Mucosa of stomach (tissue), 1 donor: ENCODE results near the gene GNAS.
"Not testable (repeated sequence)": the region's sequence is repeated elsewhere in the genome, so short reads cannot be mapped to it uniquely, and the experiment has no call there.

ENCODE experiments used
- H3K27me3 ChIP-seq: one replicate; pipeline ENCODE4 v1.7.0; 2013; ENCODE audit warnings: mild to moderate bottlenecking, low read length; ENCODE audit not compliant: control insufficient read depth, insufficient read depth
- H3K36me3 ChIP-seq: one replicate; pipeline ENCODE4 v1.7.0; 2013; ENCODE audit warnings: low read length; ENCODE audit not compliant: control insufficient read depth, insufficient read depth
- H3K4me1 ChIP-seq: one replicate; pipeline ENCODE4 v1.7.0; 2013; ENCODE audit warnings: mild to moderate bottlenecking, low read length; ENCODE audit not compliant: control insufficient read depth, insufficient read depth
- H3K4me3 ChIP-seq: one replicate; pipeline ENCODE4 v1.7.0; 2013; ENCODE audit warnings: low read length
- H3K9ac ChIP-seq: one replicate; pipeline ENCODE4 v1.7.0; 2013; ENCODE audit warnings: mild to moderate bottlenecking, low read length, moderate library complexity
- H3K9me3 ChIP-seq: one replicate; pipeline ENCODE4 v1.7.0; 2013; ENCODE audit warnings: mild to moderate bottlenecking, low read length, moderate library complexity; ENCODE audit not compliant: control insufficient read depth
- donor health status: Pancreatic carcinoma.

Gene GNAS

DNA sequence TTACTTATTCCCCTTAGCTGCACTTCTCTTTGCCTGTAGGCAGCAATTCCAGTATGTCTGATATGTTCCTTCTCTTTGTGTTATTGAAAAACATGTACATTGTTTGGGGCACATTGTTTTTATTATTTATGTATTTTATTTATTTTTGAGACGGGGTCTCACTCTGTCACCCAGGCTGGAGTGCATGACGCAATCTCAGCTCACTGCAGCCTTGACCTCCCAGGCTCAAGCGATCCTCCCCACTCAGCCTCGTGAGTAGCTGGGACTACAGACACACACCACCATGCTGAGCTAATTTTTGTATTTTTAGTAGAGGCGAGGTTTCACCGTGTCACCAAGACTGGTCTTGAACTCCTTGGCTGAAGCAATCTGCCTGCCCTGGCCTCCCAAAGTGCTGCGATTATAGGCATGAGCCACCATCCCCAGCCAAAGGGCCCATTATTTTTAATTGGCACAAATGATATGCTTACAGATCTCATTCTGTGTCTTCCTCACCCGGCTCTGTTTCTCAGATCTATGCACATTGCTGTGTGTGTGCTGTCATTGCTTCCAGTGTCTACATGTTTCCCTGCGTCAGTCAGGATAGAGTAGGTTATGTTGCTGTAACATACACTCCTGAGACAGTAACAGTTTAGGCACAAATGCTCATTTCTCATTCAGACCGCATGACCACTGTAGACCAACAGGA, 74.4 kb downstream of the GNAS start:
- Histone ChIP-seq H3K9me3 (no peaks in the 10 kb centered on the region), H3K27me3 (no peaks in the 10 kb centered on the region), H3K9ac (no peak overlapping the region), H3K4me3 (no peak overlapping the region), H3K36me3 (no peaks in the 10 kb centered on the region), H3K4me1 (no peaks in the 10 kb centered on the region)

GRCh38 chr20:58927490-58928061, 75.1 kb downstream of the GNAS start:
- H3K4me1 ChIP-seq, result no peaks in the 10 kb centered on the region
- no peaks in the 10 kb centered on the region for H3K27me3 ChIP-seq
- no peaks in the 10 kb centered on the region for H3K36me3 ChIP-seq
- H3K9ac ChIP-seq, result no peak overlapping the region
- H3K4me3 ChIP-seq, result no peak overlapping the region
- no peaks in the 10 kb centered on the region for H3K9me3 ChIP-seq

DNA sequence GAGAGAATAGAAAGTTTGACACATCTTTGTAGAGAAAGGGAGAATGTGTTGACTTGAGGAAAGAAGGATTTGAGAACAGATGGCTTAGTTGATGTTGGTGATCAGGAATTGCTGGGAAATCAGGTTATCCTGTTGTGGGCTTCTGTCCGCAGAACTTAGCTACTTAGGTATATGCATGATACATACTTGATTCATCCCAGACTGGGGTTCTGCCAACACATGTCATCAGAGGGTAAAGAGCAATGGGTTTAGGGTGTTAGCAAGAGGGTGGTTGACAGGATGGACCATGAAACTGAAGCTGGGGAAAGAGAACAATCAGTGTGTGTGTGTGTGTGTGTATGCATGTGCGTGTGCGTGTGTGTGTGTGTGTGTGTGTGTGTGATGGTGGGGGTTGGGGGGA, 78.0 kb downstream of the GNAS start:
- Histone ChIP-seq H3K4me3 (no peak overlapping the region), H3K4me1 (no peaks in the 10 kb centered on the region), H3K9me3 (no peaks in the 10 kb centered on the region), H3K9ac (no peak overlapping the region), H3K36me3 (no peaks in the 10 kb centered on the region), H3K27me3 (no peaks in the 10 kb centered on the region)

- H3K27me3 ChIP-seq, result no peaks in the 10 kb centered on the region
- H3K4me1 ChIP-seq, result no peaks in the 10 kb centered on the region
- no peak overlapping the region for H3K4me3 ChIP-seq
- H3K36me3 ChIP-seq, result no peaks in the 10 kb centered on the region
- no peak overlapping the region for H3K9ac ChIP-seq
- H3K9me3 ChIP-seq, result no peaks in the 10 kb centered on the region
Observed at GRCh38 chr20:58932170-58932569, 79.7 kb downstream of the GNAS start.

DNA sequence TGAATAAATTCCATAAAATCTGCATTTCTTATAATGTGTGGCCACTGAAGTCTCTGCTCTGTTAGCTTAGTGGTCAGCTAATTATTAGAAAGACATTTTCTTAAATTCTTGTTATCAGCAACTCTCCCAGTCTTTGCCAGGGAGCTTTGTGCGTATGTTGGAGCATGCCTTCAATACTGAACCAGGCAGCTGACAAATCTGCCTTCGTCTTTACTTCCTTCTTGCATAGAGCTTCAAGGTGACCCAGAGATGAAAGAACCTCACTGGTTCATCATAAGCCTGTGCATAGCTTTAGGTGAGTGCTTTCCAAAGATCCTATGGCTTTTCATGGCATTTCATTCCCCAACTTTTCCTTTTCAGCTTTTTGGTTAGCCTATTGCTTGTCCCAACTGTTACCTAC, 85.6 kb downstream of the GNAS start:
- Histone ChIP-seq H3K36me3 (no peaks in the 10 kb centered on the region), H3K4me3 (no peak overlapping the region), H3K9ac (no peak overlapping the region), H3K27me3 (peaks cover 7% of the 10 kb centered on the region), H3K4me1 (no peaks in the 10 kb centered on the region), H3K9me3 (no peaks in the 10 kb centered on the region)

DNA sequence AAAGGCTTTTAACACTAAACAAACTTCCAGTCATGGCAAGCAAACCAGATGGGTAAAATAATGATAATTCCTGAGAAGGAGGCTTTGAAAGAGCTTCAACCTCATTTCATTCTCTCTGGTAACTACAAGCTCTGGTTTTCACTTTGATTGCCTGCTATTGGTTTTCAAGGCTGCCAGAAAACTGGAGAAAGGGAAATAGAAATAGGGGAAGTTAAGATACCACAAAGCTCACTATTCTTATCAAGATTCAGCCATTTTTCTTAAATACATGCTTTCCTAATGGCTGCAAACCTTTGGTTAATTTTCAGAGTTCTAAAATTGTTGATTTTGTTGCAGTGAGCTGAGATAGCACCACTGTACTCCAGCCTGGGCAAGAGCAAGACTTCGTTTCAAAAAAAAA, 86.0 kb downstream of the GNAS start:
- H3K27me3 ChIP-seq, result peaks cover 7% of the 10 kb centered on the region
- H3K4me3 ChIP-seq, result no peak overlapping the region
- H3K4me1 ChIP-seq, result no peaks in the 10 kb centered on the region
- H3K9me3 ChIP-seq, result no peaks in the 10 kb centered on the region
- H3K9ac ChIP-seq, result no peak overlapping the region
- no peaks in the 10 kb centered on the region for H3K36me3 ChIP-seq

GRCh38 chr20:58941471-58941870, 89.0 kb downstream of the GNAS start:
- Histone ChIP-seq H3K4me1 (peaks cover 5% of the 10 kb centered on the region), H3K27me3 (peaks cover 7% of the 10 kb centered on the region), H3K4me3 (no peak overlapping the region), H3K9ac (no peak overlapping the region), H3K36me3 (no peaks in the 10 kb centered on the region), H3K9me3 (no peaks in the 10 kb centered on the region)

DNA sequence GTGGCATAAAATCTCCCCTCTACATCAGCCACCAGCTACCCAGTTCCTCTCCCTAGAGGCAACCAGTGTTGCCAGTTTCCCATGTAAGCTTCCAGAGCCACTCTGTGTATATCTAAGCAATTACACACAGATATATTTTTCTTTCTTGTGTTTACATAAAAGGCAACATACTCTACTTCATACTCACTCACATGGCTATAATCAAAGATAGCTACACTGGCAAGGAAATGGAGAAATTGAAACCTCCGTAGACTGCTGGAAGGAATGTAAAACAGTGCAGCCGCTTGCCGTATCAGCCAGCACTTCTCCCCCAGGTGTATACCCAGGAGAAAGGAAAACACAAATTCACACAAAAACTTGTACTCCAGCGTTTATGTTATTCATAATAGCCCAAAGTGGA, 90.0 kb downstream of the GNAS start:
- H3K9ac ChIP-seq, result no peak overlapping the region
- H3K36me3 ChIP-seq, result no peaks in the 10 kb centered on the region
- H3K27me3 ChIP-seq, result peaks cover 7% of the 10 kb centered on the region
- peaks cover 5% of the 10 kb centered on the region for H3K4me1 ChIP-seq
- no peaks in the 10 kb centered on the region for H3K9me3 ChIP-seq
- H3K4me3 ChIP-seq, result no peak overlapping the region

DNA sequence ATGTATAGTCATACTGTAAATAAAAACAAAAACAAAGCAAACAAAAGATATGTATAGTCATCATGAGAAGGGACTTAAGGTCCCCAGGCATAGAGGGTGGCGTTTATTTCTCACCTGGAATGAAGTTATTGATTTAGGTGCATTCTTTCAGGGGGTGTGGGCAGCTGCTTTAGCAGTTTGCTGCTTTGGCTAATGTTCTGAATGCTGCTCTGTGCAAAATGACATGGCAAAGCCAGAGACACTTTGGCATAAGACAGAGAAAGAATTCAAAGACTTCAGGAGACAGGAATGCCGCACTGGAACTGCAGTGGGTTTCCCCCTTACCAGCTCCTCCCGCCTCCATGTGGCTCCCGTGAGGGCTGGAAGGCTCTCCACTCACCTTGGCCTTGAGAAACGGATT, 92.1 kb downstream of the GNAS start:
- Histone ChIP-seq H3K36me3 (no peaks in the 10 kb centered on the region), H3K4me3 (no peak overlapping the region), H3K27me3 (no peaks in the 10 kb centered on the region), H3K9ac (no peak overlapping the region), H3K4me1 (peaks cover 5% of the 10 kb centered on the region), H3K9me3 (no peaks in the 10 kb centered on the region)

DNA sequence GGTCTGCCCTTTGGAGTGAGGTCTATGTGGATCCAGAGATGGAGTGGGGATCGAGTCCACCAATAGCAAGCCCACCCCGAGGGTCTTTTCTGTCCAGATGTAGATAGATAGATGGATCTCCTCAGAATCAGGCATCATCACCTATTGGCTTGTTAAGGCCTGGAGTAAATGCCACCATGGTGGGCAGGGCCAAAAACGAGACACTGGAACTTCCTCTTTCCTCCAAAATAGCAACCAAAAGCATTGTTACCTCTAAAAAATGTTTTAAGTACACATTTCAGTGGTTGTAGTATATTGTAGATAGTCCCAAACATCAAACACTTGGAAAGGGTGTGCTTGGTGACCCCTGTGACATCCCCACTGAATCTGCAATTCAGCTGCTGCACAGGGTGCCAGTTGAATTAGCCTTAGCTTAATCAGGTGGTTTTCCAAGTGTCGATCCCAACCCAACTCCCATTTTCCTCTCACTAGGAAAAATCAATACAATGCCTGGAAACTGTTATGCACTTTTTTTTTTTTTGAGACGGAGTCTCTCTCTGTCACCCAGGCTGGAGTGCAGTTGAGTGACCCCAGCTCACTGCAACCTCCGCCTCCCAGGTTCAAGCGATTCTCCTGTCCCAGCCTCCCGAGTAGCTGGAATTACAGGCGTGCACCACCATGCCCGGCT, 93.6 kb downstream of the GNAS start:
- no peak overlapping the region for H3K4me3 ChIP-seq
- H3K36me3 ChIP-seq, result no peaks in the 10 kb centered on the region
- no peak overlapping the region for H3K9ac ChIP-seq
- H3K27me3 ChIP-seq, result no peaks in the 10 kb centered on the region
- peaks cover 5% of the 10 kb centered on the region for H3K4me1 ChIP-seq
- H3K9me3 ChIP-seq, result no peaks in the 10 kb centered on the region

DNA sequence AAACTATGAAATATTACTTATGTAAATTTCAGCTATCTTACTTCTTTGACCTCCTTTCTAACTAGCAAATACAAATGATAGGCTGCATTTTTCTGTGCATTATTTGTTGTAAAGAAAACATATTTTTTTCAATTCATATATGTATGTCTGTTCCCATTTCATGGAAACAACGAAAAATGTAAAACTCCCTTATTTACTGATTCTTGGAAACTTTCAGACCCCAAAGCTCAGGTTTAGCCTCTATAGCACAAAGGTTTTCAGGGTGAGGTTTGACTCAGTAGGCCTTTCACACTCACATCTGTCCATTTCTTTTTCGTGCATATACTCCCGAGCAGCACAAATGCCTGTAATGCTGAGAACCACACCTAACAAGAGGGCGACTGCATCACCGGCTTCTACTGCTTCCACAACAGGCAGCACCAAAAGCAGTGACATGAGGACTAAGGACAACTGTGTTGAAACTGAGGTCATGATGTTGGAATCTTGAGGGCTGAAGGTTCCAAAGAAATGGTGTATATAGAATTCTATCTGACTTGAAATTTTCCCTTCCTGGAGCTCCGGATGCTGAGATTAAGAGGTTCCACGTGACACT, 95.4 kb downstream of the GNAS start:
- not testable (repeated sequence) for H3K36me3 ChIP-seq, H3K9me3 ChIP-seq, H3K27me3 ChIP-seq, H3K9ac ChIP-seq, H3K4me1 ChIP-seq, H3K4me3 ChIP-seq

DNA sequence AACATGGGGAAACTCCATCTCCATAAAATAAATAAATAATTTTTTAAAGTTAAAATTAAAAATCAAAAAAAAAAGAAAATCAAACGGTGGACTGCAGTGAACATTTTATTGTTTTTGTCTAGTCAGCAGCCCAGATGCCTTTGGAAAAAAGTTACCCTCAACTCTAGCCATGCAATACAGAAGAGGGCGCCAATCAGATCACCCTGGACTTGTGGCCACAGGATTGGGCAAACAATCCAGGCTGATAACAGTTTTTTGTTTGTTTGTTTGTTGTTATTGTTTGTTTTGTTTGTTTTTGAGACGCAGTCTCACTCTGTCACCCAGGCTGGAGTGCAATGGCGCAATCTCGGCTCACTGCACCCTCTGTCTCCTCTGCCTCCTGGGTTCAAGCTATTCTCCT, 98.1 kb downstream of the GNAS start:
- no peaks in the 10 kb centered on the region for H3K9me3 ChIP-seq
- H3K36me3 ChIP-seq, result no peaks in the 10 kb centered on the region
- H3K27me3 ChIP-seq, result no peaks in the 10 kb centered on the region
- H3K4me1 ChIP-seq, result no peaks in the 10 kb centered on the region
- H3K9ac ChIP-seq, result no peak overlapping the region
- no peak overlapping the region for H3K4me3 ChIP-seq
